Neural cell (in vitro differentiated cells): ENCODE measurements around the gene MUC5B.

Source experiments
- EZH2 ChIP-seq: fragments of 200-600, 300-800 bp; shearing (Covaris generic), sonication (generic); IDR thresholded peaks from 2 replicates; pipeline ENCODE4 v1.6.1; 2014; ENCODE audit warnings: antibody characterized with exemption, low read length, borderline replicate concordance, mild to moderate bottlenecking; ENCODE audit not compliant: insufficient read depth, poor library complexity, severe bottlenecking
- POLR2AphosphoS5 ChIP-seq: IDR thresholded peaks from 2 replicates; pipeline ENCODE4 v1.6.1; 2012
- RAD21 ChIP-seq: fragments of 450-650 bp; conservative IDR thresholded peaks from 2 replicates; pipeline ENCODE4 v1.6.1; 2014; ENCODE audit warnings: antibody characterized with exemption, mild to moderate bottlenecking, moderate library complexity
- TAF1 ChIP-seq: IDR thresholded peaks from 2 replicates; pipeline ENCODE4 v1.6.1; 2012; ENCODE audit warnings: low read depth
- TF ChIP-seq, protein P1 (sequence below): fragments of 450-650 bp; IDR thresholded peaks from 2 replicates; pipeline ENCODE4 v1.5.1; 2014; ENCODE audit warnings: antibody characterized with exemption, mild to moderate bottlenecking, moderate library complexity; ENCODE audit not compliant: poor library complexity, severe bottlenecking

- TF ChIP-seq, protein P1, sequence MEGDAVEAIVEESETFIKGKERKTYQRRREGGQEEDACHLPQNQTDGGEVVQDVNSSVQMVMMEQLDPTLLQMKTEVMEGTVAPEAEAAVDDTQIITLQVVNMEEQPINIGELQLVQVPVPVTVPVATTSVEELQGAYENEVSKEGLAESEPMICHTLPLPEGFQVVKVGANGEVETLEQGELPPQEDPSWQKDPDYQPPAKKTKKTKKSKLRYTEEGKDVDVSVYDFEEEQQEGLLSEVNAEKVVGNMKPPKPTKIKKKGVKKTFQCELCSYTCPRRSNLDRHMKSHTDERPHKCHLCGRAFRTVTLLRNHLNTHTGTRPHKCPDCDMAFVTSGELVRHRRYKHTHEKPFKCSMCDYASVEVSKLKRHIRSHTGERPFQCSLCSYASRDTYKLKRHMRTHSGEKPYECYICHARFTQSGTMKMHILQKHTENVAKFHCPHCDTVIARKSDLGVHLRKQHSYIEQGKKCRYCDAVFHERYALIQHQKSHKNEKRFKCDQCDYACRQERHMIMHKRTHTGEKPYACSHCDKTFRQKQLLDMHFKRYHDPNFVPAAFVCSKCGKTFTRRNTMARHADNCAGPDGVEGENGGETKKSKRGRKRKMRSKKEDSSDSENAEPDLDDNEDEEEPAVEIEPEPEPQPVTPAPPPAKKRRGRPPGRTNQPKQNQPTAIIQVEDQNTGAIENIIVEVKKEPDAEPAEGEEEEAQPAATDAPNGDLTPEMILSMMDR = no peak
- TF ChIP-seq EZH2 = no peak
- no peak for TF ChIP-seq POLR2AphosphoS5
- no peak for TF ChIP-seq RAD21
- TF ChIP-seq TAF1 = no peak
These were observed 13.7 kb downstream of the MUC5B start for GRCh38 chr11:1236316-1237127.
